RKO (cell line): ENCODE results near the gene ACSL6.

ENCODE experiments used
- DNase-seq: peaks from one replicate; pipeline ENCODE4 v3.0.0-alpha.2; 2016; ENCODE audit warnings: low spot score

The ACSL6 gene

GRCh38 chr5:132049093-132049492, 37.6 kb upstream of the ACSL6 start:
- DNase-seq: no peak

GRCh38 chr5:132046880-132047299, 35.4 kb upstream of the ACSL6 start:
- no peak for DNase-seq

- no peak for DNase-seq
Observed at GRCh38 chr5:132044207-132044606, 32.7 kb upstream of the ACSL6 start.

GRCh38 chr5:132037353-132037752, 25.9 kb upstream of the ACSL6 start:
- DNase-seq: no peak

GRCh38 chr5:132033122-132033521, 21.7 kb upstream of the ACSL6 start:
- DNase-seq: no peak

GRCh38 chr5:132032196-132032595, 20.7 kb upstream of the ACSL6 start:
- no peak for DNase-seq

- no peak for DNase-seq
Observed at GRCh38 chr5:132030610-132031009, 19.2 kb upstream of the ACSL6 start.

- DNase-seq: no peak
Observed at GRCh38 chr5:132029609-132030330, 18.3 kb upstream of the ACSL6 start.

- DNase-seq: no peak
Observed at GRCh38 chr5:132027027-132027426, 15.6 kb upstream of the ACSL6 start.

- DNase-seq: no peak
Observed at GRCh38 chr5:132026516-132027008, 15.1 kb upstream of the ACSL6 start.

- DNase-seq: no peak
Observed at GRCh38 chr5:132025403-132025971, 14.0 kb upstream of the ACSL6 start.

- no peak for DNase-seq
Observed at GRCh38 chr5:132024789-132025402, 13.4 kb upstream of the ACSL6 start.

- no peak for DNase-seq
Observed at GRCh38 chr5:132024117-132024435, 12.6 kb upstream of the ACSL6 start.

- no peak for DNase-seq
Observed at GRCh38 chr5:132023258-132024116, 12.0 kb upstream of the ACSL6 start.

GRCh38 chr5:132022737-132023136, 11.3 kb upstream of the ACSL6 start:
- peak; percentile 21 for DNase-seq

- DNase-seq: no peak
Observed at GRCh38 chr5:132021654-132022053, 10.2 kb upstream of the ACSL6 start.

GRCh38 chr5:132020568-132021339, 9.3 kb upstream of the ACSL6 start:
- DNase-seq: no peak

- DNase-seq: no peak
Observed at GRCh38 chr5:132019857-132020555, 8.5 kb upstream of the ACSL6 start.

GRCh38 chr5:132019337-132019736, 7.9 kb upstream of the ACSL6 start:
- no peak for DNase-seq

- no peak for DNase-seq
Observed at GRCh38 chr5:132017738-132018625, 6.5 kb upstream of the ACSL6 start.
